Measurements from ENCODE around the gene DDX49. TPM values are rescaled to one million over a fixed set of nuclear protein-coding genes. Genes with fewer than 3 reads are reported as not detected.
A peak's percentile ranks its signal among the peaks of the same experiment; 100 is the strongest.

The DDX49 gene
- total RNA-seq, 2 experiments from 2014 or later: 47.9 to 49.7 TPM

GRCh38 chr19:18895824-18896341 lies 23.6 kb upstream of the DDX49 start, which contains the start of gene CERS1:
TSS of gene CERS1 (minus strand) at chr19:18896158. CDS start at chr19:18896072, 86 bp downstream.
- DNase-seq (peak in 1 of 14 experiments; percentile 28), ATAC-seq (ENCODE audit: poor library complexity) (peak; percentile 13)
- ChIA-PET CTCF (no interaction called here), POLR2A (no interaction called here)
- Histone ChIP-seq H3K4me1 (ENCODE audit: insufficient read depth, low read length) (peaks cover 11% of the 10 kb centered on the region), H3K27ac (ENCODE audit: low read depth in 1 of 2, low read length in 2 of 2) (no peak within 1 kb of the TSS), H3K9me3 (ENCODE audit: control insufficient read depth in 1 of 2, insufficient read depth in 1 of 2, low read length in 2 of 2) (peaks cover 0 to 3% of the 10 kb centered on the region in 2 experiments), H3K36me3 (ENCODE audit: insufficient read depth, low read length) (peaks cover 21% of the 10 kb centered on the region), H3K4me3 (ENCODE audit: low read length) (no peak within 1 kb of the TSS), H3K27me3 (ENCODE audit: control insufficient read depth in 1 of 2, insufficient read depth in 2 of 2, low read length in 2 of 2) (peaks cover 17 to 19% of the 10 kb centered on the region in 2 experiments)
- Mint-ChIP-seq H3K9me3 (no peaks in the 10 kb centered on the region), H3K27ac (no peak within 1 kb of the TSS), H3K27me3 (peaks cover 25% of the 10 kb centered on the region), H3K4me3 (peak within 1 kb of the TSS; percentile 79), H3K36me3 (ENCODE audit: low read depth) (peaks cover 21% of the 10 kb centered on the region), H3K4me1 (ENCODE audit: low read depth) (peaks cover 13% of the 10 kb centered on the region)
- no peak for TF ChIP-seq CTCF (IDR thresholded peaks at IDR 0.05)
- intact Hi-C loops (cut with DNase I, micrococcal nuclease): no loop called here

GRCh38 chr19:18896421-18896841 lies 23.1 kb upstream of the DDX49 start:
- ChIA-PET CTCF (no interaction called here), POLR2A (no interaction called here)
- Histone ChIP-seq H3K27me3 (ENCODE audit: control insufficient read depth in 1 of 2, insufficient read depth in 2 of 2, low read length in 2 of 2) (peaks cover 17 to 19% of the 10 kb centered on the region in 2 experiments), H3K27ac (ENCODE audit: low read depth in 1 of 2, low read length in 2 of 2) (no peak overlapping the region), H3K4me3 (ENCODE audit: low read length) (no peak overlapping the region), H3K4me1 (ENCODE audit: insufficient read depth, low read length) (peaks cover 11% of the 10 kb centered on the region), H3K9me3 (ENCODE audit: control insufficient read depth in 1 of 2, insufficient read depth in 1 of 2, low read length in 2 of 2) (peaks cover 0 to 3% of the 10 kb centered on the region in 2 experiments), H3K36me3 (ENCODE audit: insufficient read depth, low read length) (peaks cover 26% of the 10 kb centered on the region)
- Mint-ChIP-seq H3K27me3 (peaks cover 25% of the 10 kb centered on the region), H3K9me3 (no peaks in the 10 kb centered on the region), H3K4me3 (peak overlapping the region; percentile 79), H3K36me3 (ENCODE audit: low read depth) (peaks cover 21% of the 10 kb centered on the region), H3K27ac (no peak overlapping the region), H3K4me1 (ENCODE audit: low read depth) (peaks cover 13% of the 10 kb centered on the region)
- no peak for TF ChIP-seq CTCF (IDR thresholded peaks at IDR 0.05)
- DNase-seq (peak in 1 of 14 experiments; percentile 20), ATAC-seq (ENCODE audit: poor library complexity) (no peak)
- intact Hi-C loops (cut with DNase I, micrococcal nuclease): no loop called here

- Histone ChIP-seq H3K4me3 (ENCODE audit: low read length) (no peak overlapping the region), H3K36me3 (ENCODE audit: insufficient read depth, low read length) (peaks cover 29% of the 10 kb centered on the region), H3K27me3 (ENCODE audit: control insufficient read depth in 1 of 2, insufficient read depth in 2 of 2, low read length in 2 of 2) (peaks cover 17 to 19% of the 10 kb centered on the region in 2 experiments), H3K9me3 (ENCODE audit: control insufficient read depth in 1 of 2, insufficient read depth in 1 of 2, low read length in 2 of 2) (peaks cover 0 to 3% of the 10 kb centered on the region in 2 experiments), H3K4me1 (ENCODE audit: insufficient read depth, low read length) (peaks cover 11% of the 10 kb centered on the region), H3K27ac (ENCODE audit: low read depth in 1 of 2, low read length in 2 of 2) (no peak overlapping the region)
- H3K4me3 Mint-ChIP-seq: peak overlapping the region; percentile 66
- no peak for TF ChIP-seq CTCF (IDR thresholded peaks at IDR 0.05)
- no peaks in the 10 kb centered on the region for H3K9me3 Mint-ChIP-seq
- DNase-seq: peak in 1 of 14 experiments; percentile 19
- POLR2A ChIA-PET: no interaction called here
- ATAC-seq (ENCODE audit: poor library complexity): no peak
- peaks cover 21% of the 10 kb centered on the region for H3K36me3 Mint-ChIP-seq (ENCODE audit: low read depth)
- CTCF ChIA-PET: interaction anchor here (0.7 kb wide), 1 partner anchor 900 kb away, joined by 3 read pairs; no protein-coding TSS in a partner anchor
- peaks cover 13% of the 10 kb centered on the region for H3K4me1 Mint-ChIP-seq (ENCODE audit: low read depth)
- intact Hi-C loops (cut with DNase I, micrococcal nuclease): no loop called here
- H3K27ac Mint-ChIP-seq: peak overlapping the region; percentile 3
- H3K27me3 Mint-ChIP-seq: peaks cover 25% of the 10 kb centered on the region
Measured at GRCh38 chr19:18897094-18898029, 22.2 kb upstream of the DDX49 start.

Data from CD4-positive, alpha-beta T cell (primary cell).